NCI-H748 (cell line): ENCODE data around the gene SNX22.

Experiments used
- DNase-seq: peaks from one replicate; lab custom pipeline; 2025; ENCODE audit not compliant: unreplicated experiment; lab: John Stamatoyannopoulos, UW

The SNX22 gene

DNA sequence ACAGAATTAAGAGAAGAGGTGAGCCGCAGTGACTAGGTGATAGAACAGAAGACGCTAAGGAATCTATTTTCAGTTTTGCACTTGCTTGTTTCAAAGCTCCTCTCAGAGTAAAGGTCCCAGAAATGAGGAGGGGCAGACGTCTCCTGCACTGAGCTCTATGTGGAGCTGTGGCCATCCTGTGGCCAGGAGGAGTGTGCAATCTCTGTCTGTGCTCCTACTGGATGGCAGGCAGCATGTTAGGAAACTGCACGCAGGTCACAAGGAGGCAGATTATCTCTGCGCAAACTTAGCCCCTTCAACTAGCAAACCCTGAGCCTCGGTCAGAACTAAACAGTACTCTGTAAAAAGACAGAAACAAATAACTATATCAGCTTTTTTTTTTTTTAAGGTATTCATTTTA, 42.4 kb downstream of the SNX22 start:
- no peak for DNase-seq

DNA sequence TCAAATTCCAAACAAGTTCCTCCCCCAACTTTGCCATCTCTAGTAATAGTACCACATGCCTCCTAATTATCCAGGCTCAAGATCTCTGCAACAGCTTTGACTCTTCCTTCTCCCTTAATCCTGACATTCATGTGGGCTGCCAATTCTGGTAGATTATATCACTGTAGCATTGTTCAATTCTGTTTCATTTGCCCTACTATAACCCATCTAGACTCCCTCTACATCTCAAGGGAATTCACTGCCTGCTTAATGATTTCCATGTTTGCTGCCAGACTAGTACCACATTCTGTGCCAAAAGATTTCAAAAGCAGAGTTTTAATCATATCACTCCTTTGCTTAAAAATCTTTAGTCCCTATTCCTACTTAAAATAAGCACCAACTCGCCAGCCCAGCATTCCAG, 45.9 kb downstream of the SNX22 start:
- no peak for DNase-seq

DNA sequence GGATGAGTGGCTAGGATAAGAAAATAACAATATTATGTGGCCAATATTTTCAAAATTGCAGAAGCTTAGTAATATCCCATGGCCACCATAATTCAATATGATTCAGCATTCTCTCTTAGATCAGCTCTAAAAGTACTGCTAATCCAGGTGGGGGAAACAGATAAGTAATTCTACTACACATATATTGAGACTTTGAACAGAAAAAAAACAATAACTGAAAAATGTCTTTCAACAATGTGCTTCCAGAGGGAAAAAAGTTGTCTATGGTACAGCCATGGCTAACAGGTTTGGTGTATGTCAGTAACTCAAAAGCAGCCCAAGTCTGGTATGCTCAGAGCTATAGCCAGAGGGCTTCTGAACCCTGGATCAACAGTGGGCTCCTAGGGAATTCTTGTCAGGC, 53.7 kb downstream of the SNX22 start:
- no peak for DNase-seq
